ENCODE measurements around the gene SNRPD1.

DNA sequence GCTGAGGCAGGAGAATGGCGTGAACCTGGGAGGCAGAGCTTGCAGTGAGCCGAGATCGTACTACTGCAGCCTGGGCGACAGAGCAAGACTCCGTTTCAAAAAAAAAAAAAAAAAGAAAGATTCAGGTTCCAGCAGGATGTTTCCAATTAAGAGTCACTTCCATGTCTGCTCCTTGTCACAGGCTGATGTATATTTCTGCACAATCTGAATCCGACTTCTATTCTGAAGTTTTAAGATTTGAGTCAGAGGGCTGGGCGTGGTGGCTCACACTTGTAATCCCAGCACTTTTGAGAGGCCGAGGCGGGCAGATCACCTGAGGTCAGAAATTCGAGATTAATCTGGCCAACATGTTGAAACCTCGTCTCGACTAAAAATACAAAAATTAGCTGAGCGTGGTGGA lies 24.7 kb downstream of the SNRPD1 start:
- TF ChIP-seq POLR2A (IDR thresholded peaks at IDR 0.05; ENCODE audit: low read depth, low read length) (no peak), CTCF (IDR thresholded peaks at IDR 0.05; ENCODE audit: extremely low read depth in 1 of 2, insufficient read depth in 1 of 2, low read depth in 1 of 2, low read length in 2 of 2) (no peak), JUN (IDR thresholded peaks at IDR 0.05; ENCODE audit: borderline replicate concordance, insufficient read depth, insufficient read length, low read depth) (no peak), EZH2 (IDR thresholded peaks at IDR 0.05; ENCODE audit: borderline replicate concordance, low read depth, low read length, severe bottlenecking) (no peak), POLR2AphosphoS5 (IDR thresholded peaks at IDR 0.05; ENCODE audit: insufficient read depth, low read depth, low read length) (no peak), GATA2 (IDR thresholded peaks at IDR 0.05; ENCODE audit: insufficient read depth, insufficient read length, low read depth, low read length) (no peak)
- TF ChIP-seq, protein P1, sequence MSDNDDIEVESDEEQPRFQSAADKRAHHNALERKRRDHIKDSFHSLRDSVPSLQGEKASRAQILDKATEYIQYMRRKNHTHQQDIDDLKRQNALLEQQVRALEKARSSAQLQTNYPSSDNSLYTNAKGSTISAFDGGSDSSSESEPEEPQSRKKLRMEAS (IDR thresholded peaks at IDR 0.05; ENCODE audit: insufficient read depth, insufficient read length) = no peak

All from endothelial cell of umbilical vein (primary cell).